BJ (cell line): ENCODE results near the gene THSD7B. TPM values are rescaled to one million over a fixed set of nuclear protein-coding genes. Genes with fewer than 3 reads are reported as not detected.

Experiments
- CTCF ChIA-PET: fragments of 350-600 bp; formaldehyde crosslinking; extraction: SDS; loops from one replicate; lab custom pipeline; 2021; ENCODE audit warnings: antibody characterized with exemption, inconsistent platforms; lab: Yijun Ruan, JAX
- POLR2A ChIA-PET: fragments of 300-600 bp; sonication (Branson Sonifier 250); formaldehyde crosslinking; extraction: SDS; loops from one replicate; lab custom pipeline; 2021; ENCODE audit warnings: antibody characterized with exemption; lab: Charles Lee
- DNase-seq: peaks from one replicate; pipeline ENCODE4 v3.0.0-alpha.2; 2011; ENCODE audit warnings: low read depth
- H3K27me3 ChIP-seq: 2 replicates; pipeline ENCODE4 v1.6.0; 2011; ENCODE audit warnings: low read length; ENCODE audit not compliant: control insufficient read depth, insufficient read depth
- H3K36me3 ChIP-seq: 2 replicates; pipeline ENCODE4 v1.5.1; 2011; ENCODE audit warnings: low read length; ENCODE audit not compliant: control insufficient read depth, insufficient read depth
- H3K4me3 ChIP-seq: 2 replicates; pipeline ENCODE4 v1.5.1; 2011; ENCODE audit warnings: low read depth, mild to moderate bottlenecking, control low read depth, low read length
- polyA plus RNA-seq: library from polyadenylated mRNA; depleted of rRNA; stranded (reverse); fragments of >200 nt; gene quantifications from 2 replicates; pipeline ENCODE4 v1.2.3, GENCODE V29; 2011
- TF ChIP-seq, protein P1 (sequence below): IDR thresholded peaks from 2 replicates; pipeline ENCODE4 v1.5.1; 2011; ENCODE audit warnings: low read depth, mild to moderate bottlenecking, control low read depth, inconsistent platforms, low read length, moderate library complexity; ENCODE audit not compliant: insufficient read depth

Gene THSD7B
- polyA plus RNA-seq, 1 experiment: 0.13 TPM

DNA sequence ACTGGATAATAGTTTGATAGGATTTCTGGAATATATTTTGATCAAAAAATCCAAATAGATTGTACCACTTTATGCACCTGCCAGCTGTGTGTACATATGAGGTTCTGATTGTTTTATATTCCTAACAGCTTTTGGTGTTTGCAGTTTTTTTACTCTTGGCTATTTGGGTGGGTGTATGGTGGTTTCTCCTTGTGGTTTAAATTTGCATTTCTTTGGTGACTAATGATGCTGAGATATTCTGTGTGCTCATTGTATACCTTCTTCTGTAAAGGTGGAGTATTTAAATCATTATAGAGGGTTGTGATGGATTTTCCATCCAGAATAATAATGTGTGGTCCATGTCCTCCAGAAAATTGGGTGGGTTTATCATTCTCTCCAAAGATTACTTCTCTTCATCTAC lies 372.9 kb downstream of the THSD7B start:
- DNase-seq: no peak
- TF ChIP-seq, protein P1, sequence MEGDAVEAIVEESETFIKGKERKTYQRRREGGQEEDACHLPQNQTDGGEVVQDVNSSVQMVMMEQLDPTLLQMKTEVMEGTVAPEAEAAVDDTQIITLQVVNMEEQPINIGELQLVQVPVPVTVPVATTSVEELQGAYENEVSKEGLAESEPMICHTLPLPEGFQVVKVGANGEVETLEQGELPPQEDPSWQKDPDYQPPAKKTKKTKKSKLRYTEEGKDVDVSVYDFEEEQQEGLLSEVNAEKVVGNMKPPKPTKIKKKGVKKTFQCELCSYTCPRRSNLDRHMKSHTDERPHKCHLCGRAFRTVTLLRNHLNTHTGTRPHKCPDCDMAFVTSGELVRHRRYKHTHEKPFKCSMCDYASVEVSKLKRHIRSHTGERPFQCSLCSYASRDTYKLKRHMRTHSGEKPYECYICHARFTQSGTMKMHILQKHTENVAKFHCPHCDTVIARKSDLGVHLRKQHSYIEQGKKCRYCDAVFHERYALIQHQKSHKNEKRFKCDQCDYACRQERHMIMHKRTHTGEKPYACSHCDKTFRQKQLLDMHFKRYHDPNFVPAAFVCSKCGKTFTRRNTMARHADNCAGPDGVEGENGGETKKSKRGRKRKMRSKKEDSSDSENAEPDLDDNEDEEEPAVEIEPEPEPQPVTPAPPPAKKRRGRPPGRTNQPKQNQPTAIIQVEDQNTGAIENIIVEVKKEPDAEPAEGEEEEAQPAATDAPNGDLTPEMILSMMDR: no peak
- Histone ChIP-seq H3K36me3 (no peaks in the 10 kb centered on the region), H3K27me3 (no peaks in the 10 kb centered on the region), H3K4me3 (no peak overlapping the region)
- ChIA-PET POLR2A (no interaction called here), CTCF (no interaction called here)

DNA sequence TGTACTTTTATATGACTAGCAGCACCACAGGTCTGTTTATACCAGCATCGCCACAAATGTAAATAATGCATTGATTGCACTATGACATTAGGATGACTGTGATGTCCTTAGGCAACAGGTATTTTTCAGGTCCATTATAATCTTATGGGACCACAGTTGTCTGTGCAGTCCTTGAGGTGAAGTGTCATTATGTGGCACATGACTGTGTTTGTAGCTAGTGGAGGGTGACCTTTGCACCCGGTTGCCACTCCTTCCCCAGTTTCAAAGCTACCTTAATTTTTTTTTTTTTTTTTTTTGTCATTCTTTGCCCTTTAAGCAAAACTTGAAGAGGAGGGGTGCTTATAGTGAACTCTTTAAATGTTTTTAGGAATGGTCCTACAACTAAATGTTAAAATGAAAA lies 386.4 kb downstream of the THSD7B start:
- no peaks in the 10 kb centered on the region for H3K27me3 ChIP-seq
- no peak overlapping the region for H3K4me3 ChIP-seq
- CTCF ChIA-PET: no interaction called here
- POLR2A ChIA-PET: no interaction called here
- no peak for DNase-seq
- TF ChIP-seq, protein P1: no peak
- H3K36me3 ChIP-seq: no peaks in the 10 kb centered on the region

DNA sequence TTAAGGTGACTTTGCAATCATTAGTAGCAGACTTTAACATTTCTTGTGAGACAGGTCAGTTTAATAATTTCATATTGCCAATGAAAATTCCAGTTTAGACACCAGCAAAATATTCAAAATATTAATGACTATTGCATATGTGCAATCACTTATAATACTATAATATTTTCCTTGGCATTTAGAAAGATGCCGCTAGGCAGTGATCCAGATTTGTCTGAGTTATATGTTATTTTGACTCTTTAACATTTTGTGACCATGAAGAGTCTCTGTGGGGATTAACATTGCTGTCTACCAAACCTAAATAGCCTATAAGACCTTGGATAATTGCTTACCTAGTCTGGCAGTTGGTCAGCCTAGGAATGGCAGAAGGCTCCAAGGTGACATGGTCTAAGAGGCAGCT lies 389.6 kb downstream of the THSD7B start:
- POLR2A ChIA-PET: no interaction called here
- no peaks in the 10 kb centered on the region for H3K27me3 ChIP-seq
- H3K4me3 ChIP-seq: no peak overlapping the region
- H3K36me3 ChIP-seq: no peaks in the 10 kb centered on the region
- CTCF ChIA-PET: no interaction called here
- TF ChIP-seq, protein P1: no peak
- no peak for DNase-seq

DNA sequence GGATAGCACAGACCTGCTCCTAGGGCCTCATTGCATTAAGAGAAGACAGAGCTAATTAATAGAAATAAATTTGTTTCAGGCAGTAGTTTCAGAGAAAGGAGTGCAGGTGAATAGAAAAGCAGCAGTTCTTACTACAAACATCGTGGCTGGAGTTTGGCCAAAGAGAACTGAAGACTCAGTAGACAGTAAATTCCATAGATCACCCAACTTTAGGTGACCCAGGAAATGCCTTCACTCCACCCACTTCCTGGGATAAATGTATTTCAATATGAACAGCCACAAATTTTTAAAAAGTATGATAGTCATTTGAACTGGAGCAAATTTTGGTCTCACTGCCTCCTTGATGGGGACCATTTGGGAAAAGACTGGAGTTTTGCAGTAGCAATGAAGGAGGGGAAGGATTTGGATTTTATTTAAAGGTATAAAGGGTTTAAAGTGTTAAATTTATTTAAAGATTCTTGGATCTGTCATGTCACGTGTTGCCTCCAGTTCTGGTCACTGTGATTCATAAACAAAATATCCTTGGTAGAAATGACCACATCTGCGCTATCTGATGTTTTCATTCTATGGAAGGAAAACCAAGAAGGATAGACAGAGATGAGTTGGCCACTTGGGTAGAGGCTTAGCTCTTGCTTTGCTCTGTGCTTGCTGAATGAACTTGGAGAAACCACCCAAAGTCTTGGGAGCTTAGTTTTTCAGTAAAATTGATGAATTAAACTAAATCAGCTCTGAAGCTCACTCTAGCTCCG lies 390.2 kb downstream of the THSD7B start:
- ChIA-PET CTCF (no interaction called here), POLR2A (interaction anchor here (0.6 kb wide), 1 partner anchor 20 kb away, joined by 4 read pairs; no protein-coding TSS in a partner anchor)
- Histone ChIP-seq H3K27me3 (no peaks in the 10 kb centered on the region), H3K36me3 (no peaks in the 10 kb centered on the region), H3K4me3 (no peak overlapping the region)
- TF ChIP-seq, protein P1: no peak
- DNase-seq: no peak

DNA sequence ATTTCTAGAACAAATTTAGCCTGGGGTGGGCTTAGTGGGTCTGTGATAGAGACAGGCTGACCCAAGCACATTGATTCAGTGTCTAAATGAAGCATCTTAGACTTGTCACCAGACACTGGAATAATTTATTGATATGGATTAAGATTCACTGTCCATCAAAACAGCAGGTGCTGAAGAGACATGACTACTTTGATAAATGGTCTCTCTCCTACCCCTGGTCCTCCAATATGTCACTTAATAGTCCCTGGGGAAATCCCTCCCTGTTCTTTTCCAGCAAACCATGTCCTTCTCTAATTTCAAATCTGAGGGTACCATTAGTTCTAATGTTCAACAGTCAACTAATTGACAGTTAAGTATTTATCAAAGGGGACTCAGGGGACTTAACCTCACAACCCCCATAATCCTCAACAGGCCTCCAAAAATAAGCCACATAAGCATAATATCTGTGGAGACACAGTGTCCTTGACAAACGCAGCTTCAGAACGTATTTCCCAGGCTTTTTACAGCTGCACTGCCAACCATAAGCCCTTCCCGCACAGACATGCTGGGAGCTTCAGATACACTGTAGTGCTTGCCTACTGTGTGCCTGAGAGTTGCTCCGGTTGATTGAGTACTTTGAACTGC lies 391.0 kb downstream of the THSD7B start:
- no peak overlapping the region for H3K4me3 ChIP-seq
- POLR2A ChIA-PET: no interaction called here
- TF ChIP-seq, protein P1: no peak
- DNase-seq: no peak
- CTCF ChIA-PET: no interaction called here
- no peaks in the 10 kb centered on the region for H3K27me3 ChIP-seq
- no peaks in the 10 kb centered on the region for H3K36me3 ChIP-seq
